Upper lobe of left lung (tissue), 6 donors: ENCODE measurements around the gene BUB3. TPM values are rescaled to one million over a fixed set of nuclear protein-coding genes. Genes with fewer than 3 reads are reported as not detected.

ENCODE experiments used
- ATAC-seq, 2 donors: fragments of 200-7000 bp; cut with Tn5 transposase; one replicate each; pipeline ENCODE4 v1.9.1; 2022; ENCODE audit warnings: mild to moderate bottlenecking in 2 of 2, moderate library complexity in 2 of 2; ENCODE audit not compliant: low FRiP score in 2 of 2
- DNase-seq, 2 donors: peaks; one replicate each; pipeline ENCODE4 v3.0.0-alpha.2; 2019 to 2020
- H3K27ac ChIP-seq, 4 donors: fragments of 200-600 bp; sonication (generic); one replicate each; pipeline ENCODE4 v1.5.1; 2016 to 2019
- H3K27me3 ChIP-seq, 4 donors: fragments of 200-600 bp; sonication (generic); one replicate each; pipeline ENCODE4 v1.5.1; 2017 to 2019
- H3K36me3 ChIP-seq, 4 donors: fragments of 200-600 bp; sonication (generic); one replicate each; pipeline ENCODE4 v1.5.1; 2016 to 2019
- H3K4me1 ChIP-seq, 4 donors: fragments of 200-600 bp; sonication (generic); one replicate each; pipeline ENCODE4 v1.5.1; 2018 to 2019
- H3K4me3 ChIP-seq, 4 donors: fragments of 200-600 bp; sonication (generic); one replicate each; pipeline ENCODE4 v1.5.1; 2017 to 2019; ENCODE audit warnings: mild to moderate bottlenecking in 2 of 4, moderate library complexity in 1 of 4
- H3K9me3 ChIP-seq, 4 donors: fragments of 200-600 bp; sonication (generic); one replicate each; pipeline ENCODE4 v1.5.1; 2018 to 2019
- CTCF ChIP-seq, 6 experiments: fragments of 450-650 bp in 4 of 6; fragments of 200-600 bp in 2 of 6; sonication (generic) in 2 of 6; IDR thresholded peaks; one replicate each; pipeline ENCODE4 v1.5.1; 2016 to 2019; ENCODE audit warnings: antibody characterized with exemption in 6 of 6
- EP300 ChIP-seq, 4 donors: sonication (generic); formaldehyde crosslinking; IDR thresholded peaks; one replicate each; pipeline ENCODE4 v1.5.1; 2017; ENCODE audit warnings: antibody characterized with exemption in 4 of 4, control low read depth in 2 of 4
- POLR2A ChIP-seq, 4 donors: fragments of 450-650 bp; IDR thresholded peaks; one replicate each; pipeline ENCODE4 v1.5.1; 2016 to 2017; ENCODE audit warnings: antibody characterized with exemption in 4 of 4, mild to moderate bottlenecking in 2 of 4
- POLR2AphosphoS5 ChIP-seq, 2 donors: sonication (generic); formaldehyde crosslinking; IDR thresholded peaks; one replicate each; pipeline ENCODE4 v1.5.1; 2017; ENCODE audit warnings: antibody characterized with exemption in 2 of 2
- WGBS, 2 donors: methylation state at CpG; one replicate each; pipeline ENCODE4 v1.1.5; 2017 to 2018; 5-methylcytosine and 5-hydroxymethylcytosine counted together
- total RNA-seq, 6 donors: library from RNA; depleted of rRNA in 4 of 6; stranded (reverse); fragments of >200 nt in 4 of 6; gene quantifications; one replicate each; pipeline versions ENCODE4 v1.1.0 to v1.2.1, GENCODE V29; 2016 to 2021
- donor health status: DM: no; HTN: no; CAD: no; lungs with moderate emphysema.
- donor health status: DM: no; HTN: yes; CAD: no; lungs with severe emphysema.

Gene BUB3
- total RNA-seq, 6 donors from 2014 or later = 41.0 to 138 (median 52.4) TPM

DNA sequence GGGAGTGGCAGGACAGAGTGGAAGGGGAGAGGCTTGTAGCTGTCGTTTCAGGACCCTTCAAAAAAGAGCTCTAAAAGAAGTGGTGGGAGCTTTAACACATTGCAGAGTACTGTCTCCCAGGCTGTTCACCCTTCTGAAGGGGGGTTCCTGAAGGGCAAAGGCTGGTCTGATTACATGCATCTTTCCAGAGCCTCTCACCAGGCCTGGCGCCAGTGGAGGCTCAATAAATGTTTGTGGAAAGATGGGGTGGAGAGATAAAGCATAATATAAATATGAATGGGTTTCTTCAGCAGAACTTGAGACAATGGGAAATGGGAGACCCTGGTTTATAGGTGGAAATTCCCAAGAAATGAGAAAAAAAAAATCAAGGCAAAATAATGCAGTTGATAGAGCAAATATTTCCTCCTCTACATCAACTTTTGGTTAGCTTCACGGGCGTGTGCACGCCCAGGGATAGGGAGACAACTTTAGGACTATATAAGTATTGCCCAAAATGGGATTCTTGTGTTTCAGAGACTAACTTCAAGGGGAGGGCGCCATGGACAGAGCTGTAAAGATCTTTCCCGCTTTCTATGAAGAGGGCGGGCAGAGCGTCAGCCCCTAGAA, 613 bp upstream of the BUB3 start:
- ATAC-seq = no peak
- 42 to 44% methylated on average over 9 of the region's 9 CpGs for WGBS, 2 donors
- no peak for DNase-seq
- peaks cover 38 to 49% (median 41%) of the 10 kb centered on the region in 4 donors for H3K4me1 ChIP-seq
- peaks cover 2 to 34% (median 25%) of the 10 kb centered on the region in 4 donors for H3K27me3 ChIP-seq
- H3K36me3 ChIP-seq = peaks cover 5 to 27% (median 17%) of the 10 kb centered on the region in 4 donors
- TF ChIP-seq CTCF (IDR thresholded peaks at IDR 0.05) (no peak), POLR2A (IDR thresholded peaks at IDR 0.05) (no peak), EP300 (IDR thresholded peaks at IDR 0.05) (no peak), POLR2AphosphoS5 (IDR thresholded peaks at IDR 0.05) (no peak)
- H3K4me3 ChIP-seq = peak overlapping the region in 2 of 4 donors; percentile 98 to 99
- H3K27ac ChIP-seq = no peak overlapping the region
- H3K9me3 ChIP-seq = no peaks in the 10 kb centered on the region

DNA sequence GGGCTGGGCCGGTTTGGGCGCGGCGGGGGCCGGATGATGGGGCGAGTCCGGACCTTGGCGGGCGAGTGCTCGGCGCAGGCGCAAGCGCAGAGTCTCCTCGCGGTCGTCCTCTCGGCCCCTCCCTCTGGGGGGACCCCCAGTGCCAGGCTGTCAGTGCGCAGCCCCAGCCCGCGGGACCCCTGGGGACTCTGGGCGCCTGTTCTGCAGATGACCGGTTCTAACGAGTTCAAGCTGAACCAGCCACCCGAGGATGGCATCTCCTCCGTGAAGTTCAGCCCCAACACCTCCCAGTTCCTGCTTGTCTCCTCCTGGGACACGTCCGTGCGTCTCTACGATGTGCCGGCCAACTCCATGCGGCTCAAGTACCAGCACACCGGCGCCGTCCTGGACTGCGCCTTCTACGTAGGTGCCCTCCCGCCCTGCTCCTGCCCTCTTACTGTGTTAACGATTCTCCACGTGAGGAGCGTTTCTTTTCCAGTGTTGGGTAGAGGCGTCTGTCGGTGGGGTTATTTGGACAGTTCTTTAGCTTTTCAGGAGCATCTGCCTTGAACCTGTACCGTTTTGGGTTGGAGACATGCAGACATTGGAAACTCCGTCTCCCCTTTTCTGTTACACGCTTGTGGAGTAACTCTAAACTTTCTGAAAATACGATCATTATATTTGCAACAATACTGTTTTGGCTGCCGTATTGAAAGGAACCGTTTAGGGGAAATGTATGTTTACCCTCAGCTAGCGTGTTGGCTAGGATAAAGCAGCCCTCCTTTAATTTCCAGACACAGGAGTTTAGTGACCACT, 706 bp downstream of the BUB3 start:
- H3K9me3 ChIP-seq = no peaks in the 10 kb centered on the region
- DNase-seq = peak; percentile 63 to 92
- peak; percentile 70 to 82 for ATAC-seq
- peak overlapping the region; percentile 83 to 93 (median 88) for H3K27ac ChIP-seq
- H3K36me3 ChIP-seq = peaks cover 5 to 37% (median 17%) of the 10 kb centered on the region in 4 donors
- peak overlapping the region; percentile 80 to 99 (median 98) for H3K4me3 ChIP-seq
- H3K4me1 ChIP-seq = peaks cover 27 to 38% (median 29%) of the 10 kb centered on the region in 4 donors
- WGBS, 2 donors = 9% methylated on average over 25 to 26 of the region's 49 CpGs
- peaks cover 0 to 23% (median 15%) of the 10 kb centered on the region in 4 donors for H3K27me3 ChIP-seq
- TF ChIP-seq EP300 (IDR thresholded peaks at IDR 0.05) = no peak
- no peak for TF ChIP-seq POLR2AphosphoS5 (IDR thresholded peaks at IDR 0.05)
- no peak for TF ChIP-seq POLR2A (IDR thresholded peaks at IDR 0.05)
- no peak for TF ChIP-seq CTCF (IDR thresholded peaks at IDR 0.05)

DNA sequence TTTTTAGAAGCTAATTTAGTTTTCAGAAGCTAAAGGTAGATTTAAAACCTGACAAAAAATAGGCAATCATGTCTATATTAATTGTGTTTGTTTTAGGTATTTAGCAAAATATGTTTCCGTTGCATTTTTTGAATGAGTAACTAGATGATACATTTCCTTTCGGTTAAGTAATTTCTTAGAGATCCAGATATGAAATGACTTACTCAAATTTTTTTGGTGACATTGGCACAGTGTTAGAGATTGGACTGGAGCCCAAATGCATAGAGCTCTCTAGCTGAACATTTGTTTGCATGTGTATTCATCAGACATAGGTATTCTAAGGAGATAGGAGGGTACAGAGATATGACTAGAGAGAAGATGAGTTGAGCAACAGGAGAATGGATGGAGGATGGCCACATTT, 1.9 kb downstream of the BUB3 start:
- Histone ChIP-seq H3K4me3 (no peak overlapping the region), H3K9me3 (no peaks in the 10 kb centered on the region), H3K36me3 (peaks cover 5 to 46% (median 23%) of the 10 kb centered on the region in 4 donors), H3K27me3 (peaks cover 0 to 11% (median 5%) of the 10 kb centered on the region in 4 donors), H3K27ac (no peak overlapping the region), H3K4me1 (peaks cover 15 to 26% (median 18%) of the 10 kb centered on the region in 4 donors)
- ATAC-seq = no peak
- WGBS, 2 donors = 86 to 91% methylated on average over 2 of the region's 2 CpGs
- DNase-seq = no peak
- TF ChIP-seq CTCF (IDR thresholded peaks at IDR 0.05) (no peak), POLR2AphosphoS5 (IDR thresholded peaks at IDR 0.05) (no peak), POLR2A (IDR thresholded peaks at IDR 0.05) (no peak), EP300 (IDR thresholded peaks at IDR 0.05) (no peak)

DNA sequence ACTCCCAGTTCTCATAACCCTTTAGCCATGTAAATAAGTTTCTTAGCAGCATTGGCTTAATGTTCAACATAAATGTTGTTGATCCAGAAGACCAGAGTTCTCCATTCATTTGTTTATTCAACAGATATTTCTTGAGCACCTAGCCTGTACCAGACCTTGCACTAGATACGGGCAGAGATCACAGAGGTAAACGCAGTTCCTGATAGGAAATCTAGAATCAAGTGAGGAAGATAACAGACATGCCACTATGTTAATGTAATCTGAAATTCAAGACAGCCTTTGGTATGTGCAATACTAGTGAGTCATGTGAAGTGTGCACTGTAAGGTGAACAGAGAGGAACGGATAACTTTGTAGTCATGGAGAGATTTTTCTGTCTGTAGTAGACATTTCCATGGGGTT, 3.0 kb downstream of the BUB3 start:
- H3K36me3 ChIP-seq = peaks cover 11 to 57% (median 29%) of the 10 kb centered on the region in 4 donors
- no peaks in the 10 kb centered on the region for H3K9me3 ChIP-seq
- TF ChIP-seq EP300 (IDR thresholded peaks at IDR 0.05) (no peak), POLR2AphosphoS5 (IDR thresholded peaks at IDR 0.05) (no peak), POLR2A (IDR thresholded peaks at IDR 0.05) (no peak), CTCF (IDR thresholded peaks at IDR 0.05) (no peak)
- no peak overlapping the region for H3K27ac ChIP-seq
- 82 to 83% methylated on average over 3 of the region's 3 CpGs for WGBS, 2 donors
- peaks cover 11 to 21% (median 15%) of the 10 kb centered on the region in 4 donors for H3K4me1 ChIP-seq
- H3K4me3 ChIP-seq = no peak overlapping the region
- DNase-seq (no peak), ATAC-seq (no peak)
- H3K27me3 ChIP-seq = peaks cover 0 to 6% (median 0%) of the 10 kb centered on the region in 4 donors
